ENCODE measurements around the gene ZNF367. TPM values are rescaled to one million over a fixed set of nuclear protein-coding genes. Genes with fewer than 3 reads are reported as not detected.

Gene ZNF367
- total RNA-seq, 1 donor from 2014 or later: 18.0 TPM

DNA sequence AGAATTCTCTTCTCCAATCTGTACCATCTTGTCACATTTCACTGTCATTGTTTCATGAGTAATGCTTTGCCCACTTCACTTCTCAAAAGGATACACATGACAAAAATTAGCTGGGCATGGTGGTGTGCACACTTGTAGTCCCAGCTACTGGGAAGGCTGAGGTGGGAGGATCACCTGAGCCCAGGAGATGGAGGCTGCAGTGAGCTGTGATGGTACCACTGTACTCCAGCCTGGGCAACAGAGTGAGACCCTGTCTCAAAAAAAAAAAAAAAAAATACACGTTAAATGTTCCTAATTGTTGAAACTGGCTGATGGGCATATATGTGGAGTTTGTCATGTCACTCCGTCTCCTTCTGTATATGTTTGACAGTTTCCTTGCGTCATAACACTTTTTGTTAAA is 79.9 kb downstream of the ZNF367 start:
- Histone ChIP-seq H3F3A (ENCODE audit: low read depth) (no peaks in the 10 kb centered on the region), H3K9ac (no peak overlapping the region), H3K36me3 (no peaks in the 10 kb centered on the region), H3K79me2 (ENCODE audit: low read depth) (no peaks in the 10 kb centered on the region), H3K27me3 (no peaks in the 10 kb centered on the region), H2AFZ (replicated peaks) (no peak overlapping the region), H3K9me3 (ENCODE audit: low read depth) (no peaks in the 10 kb centered on the region), H3K4me1 (no peaks in the 10 kb centered on the region), H3K4me2 (no peak overlapping the region), H4K20me1 (ENCODE audit: low read depth) (no peaks in the 10 kb centered on the region), H3K27ac (no peak overlapping the region), H3K4me3 (no peak overlapping the region)
- no peak for DNase-seq (ENCODE audit: low spot score)
- H3K9me3 Mint-ChIP-seq: peaks cover 4% of the 10 kb centered on the region
- peaks cover 10% of the 10 kb centered on the region for H3K36me3 Mint-ChIP-seq
- H3K27ac Mint-ChIP-seq: no peak overlapping the region
- peaks cover 5% of the 10 kb centered on the region for H3K27me3 Mint-ChIP-seq (ENCODE audit: insufficient read depth, low read depth)
- TF ChIP-seq EZH2 (IDR thresholded peaks at IDR 0.05) (no peak), EZH2phosphoT487 (IDR thresholded peaks at IDR 0.05) (no peak), CTCF (IDR thresholded peaks at IDR 0.05) (no peak)
- H3K4me3 Mint-ChIP-seq: no peak overlapping the region
- H3K4me1 Mint-ChIP-seq: peaks cover 18% of the 10 kb centered on the region

Other genes with a start within 250 kb of the ZNF367 start
- gene HSD17B3, start 116.2 kb downstream of the ZNF367 start, total RNA-seq (ENCODE audit: low replicate concordance): not detected in 2 replicates
- 18.5 and 30.1 TPM in 2 replicates for gene SLC35D2, start 34.7 kb downstream of the ZNF367 start, total RNA-seq (ENCODE audit: low replicate concordance)
- 11.3 and 12.3 TPM in 2 replicates for gene HABP4, start 31.8 kb upstream of the ZNF367 start, total RNA-seq (ENCODE audit: low replicate concordance)
- gene CDC14B, start 201.5 kb upstream of the ZNF367 start, total RNA-seq (ENCODE audit: low replicate concordance): 24.7 and 38.1 TPM in 2 replicates
- 4.2 and 5.1 TPM in 2 replicates for gene PRXL2C, start 236.9 kb upstream of the ZNF367 start, total RNA-seq (ENCODE audit: low replicate concordance)